22Rv1 (cell line): ENCODE measurements around the gene CELF4.

Experiments used
- CTCF ChIP-seq: fragments of 450-650 bp; IDR thresholded peaks from 2 replicates; pipeline ENCODE4 v1.5.1; 2017; ENCODE audit warnings: mild to moderate bottlenecking
- ZFX ChIP-seq: fragments of 450-650 bp; IDR thresholded peaks from 2 replicates; pipeline ENCODE4 v1.6.1; 2017; ENCODE audit warnings: antibody characterized with exemption, borderline replicate concordance

GRCh38 chr18:37529863-37530262 is 35.7 kb downstream of the CELF4 start:
- TF ChIP-seq CTCF = no peak
- no peak for TF ChIP-seq ZFX
